HEK293 (cell line): ENCODE results near the gene MACROH2A1.

Experiments used
- CTCF ChIA-PET: fragments of 350-600 bp; formaldehyde crosslinking; extraction: SDS; loops from one replicate; lab custom pipeline; 2021; ENCODE audit warnings: antibody characterized with exemption; lab: Yijun Ruan, JAX
- POLR2A ChIA-PET: fragments of 300-600 bp; formaldehyde crosslinking; extraction: SDS; loops from one replicate; lab custom pipeline; 2020; ENCODE audit warnings: antibody characterized with exemption, inconsistent platforms; lab: Yijun Ruan, JAX
- H3K27ac ChIP-seq: fragments of 200-500 bp; sonication (Bioruptor generic); 2 replicates; pipeline ENCODE4 v1.5.1; 2014; ENCODE audit warnings: low read depth, low read length, control low read depth, inconsistent platforms; ENCODE audit errors: extremely low read depth
- H3K36me3 ChIP-seq, 2 experiments: fragments of 200-500 bp in 1 of 2; sonication (Bioruptor generic) in 1 of 2; 1 replicate in 1 of 2; 2 replicates in 1 of 2; pipeline ENCODE4 v1.5.1; 2014 to 2017; ENCODE audit warnings: inconsistent platforms in 2 of 2, low read length in 2 of 2; ENCODE audit not compliant: control insufficient read depth in 2 of 2, insufficient read depth in 1 of 2
- H3K4me1 ChIP-seq: fragments of 200-500 bp; sonication (Bioruptor generic); 2 replicates; pipeline ENCODE4 v1.5.1; 2014; ENCODE audit warnings: mild to moderate bottlenecking, low read length, inconsistent platforms; ENCODE audit not compliant: control insufficient read depth, insufficient read depth
- H3K4me3 ChIP-seq: 2 replicates; pipeline ENCODE4 v1.5.1; 2011; ENCODE audit warnings: low read depth, mild to moderate bottlenecking, control low read depth, low read length, moderate library complexity
- H3K9me3 ChIP-seq: fragments of 200-500 bp; sonication (Bioruptor generic); 2 replicates; pipeline ENCODE4 v1.5.1; 2014; ENCODE audit warnings: low read depth, low read length, inconsistent platforms; ENCODE audit not compliant: control insufficient read depth, insufficient read depth
- KLF10 ChIP-seq: fragments of 450-650 bp; IDR thresholded peaks from 2 replicates; pipeline ENCODE4 v1.5.1; 2018; ENCODE audit warnings: missing biosample characterization, mild to moderate bottlenecking, missing genetic modification characterization
- WT1 ChIP-seq: fragments of 450-650 bp; formaldehyde crosslinking; IDR thresholded peaks from 2 replicates; pipeline ENCODE4 v1.5.1; 2016; ENCODE audit warnings: missing biosample characterization, missing genetic modification characterization
- ZBTB17 ChIP-seq: fragments of 450-650 bp; formaldehyde crosslinking; IDR thresholded peaks from 2 replicates; pipeline ENCODE4 v1.5.1; 2016; ENCODE audit warnings: missing biosample characterization, missing genetic modification characterization
- ZIC2 ChIP-seq: fragments of 450-650 bp; formaldehyde crosslinking; IDR thresholded peaks from 2 replicates; pipeline ENCODE4 v1.5.1; 2016; ENCODE audit warnings: missing biosample characterization, missing genetic modification characterization
- ZNF114 ChIP-seq: fragments of 450-650 bp; formaldehyde crosslinking; IDR thresholded peaks from 2 replicates; pipeline ENCODE4 v1.5.0; 2017; ENCODE audit warnings: missing biosample characterization, missing genetic modification characterization
- ZNF157 ChIP-seq: fragments of 450-650 bp; formaldehyde crosslinking; IDR thresholded peaks from 2 replicates; pipeline ENCODE4 v1.5.1; 2016; ENCODE audit warnings: missing biosample characterization, missing genetic modification characterization
- ZNF175 ChIP-seq: fragments of 450-650 bp; formaldehyde crosslinking; IDR thresholded peaks from 2 replicates; pipeline ENCODE4 v1.5.1; 2016; ENCODE audit warnings: missing biosample characterization, missing genetic modification characterization
- ZNF202 ChIP-seq: fragments of 450-650 bp; formaldehyde crosslinking; IDR thresholded peaks from 2 replicates; pipeline ENCODE4 v1.5.1; 2016; ENCODE audit warnings: missing biosample characterization, missing genetic modification characterization, borderline replicate concordance
- ZNF211 ChIP-seq: fragments of 450-650 bp; formaldehyde crosslinking; IDR thresholded peaks from 2 replicates; pipeline ENCODE4 v1.5.1; 2016; ENCODE audit warnings: low read depth, missing biosample characterization, missing genetic modification characterization
- ZNF223 ChIP-seq: fragments of 450-650 bp; formaldehyde crosslinking; IDR thresholded peaks from 2 replicates; pipeline ENCODE4 v1.5.1; 2016; ENCODE audit warnings: missing biosample characterization, missing genetic modification characterization
- ZNF266 ChIP-seq: fragments of 450-650 bp; formaldehyde crosslinking; IDR thresholded peaks from 2 replicates; pipeline ENCODE4 v1.5.1; 2016; ENCODE audit warnings: missing biosample characterization, missing genetic modification characterization, low read depth
- ZNF335 ChIP-seq: fragments of 450-650 bp; formaldehyde crosslinking; conservative IDR thresholded peaks from 2 replicates; pipeline ENCODE4 v1.5.1; 2016; ENCODE audit warnings: missing biosample characterization, missing genetic modification characterization
- ZNF354C ChIP-seq: fragments of 450-650 bp; formaldehyde crosslinking; IDR thresholded peaks from 2 replicates; pipeline ENCODE4 v1.5.1; 2016; ENCODE audit warnings: missing biosample characterization, missing genetic modification characterization, low read depth, borderline replicate concordance
- ZNF433 ChIP-seq: fragments of 450-650 bp; formaldehyde crosslinking; IDR thresholded peaks from 2 replicates; pipeline ENCODE4 v1.5.1; 2016; ENCODE audit warnings: missing biosample characterization, missing genetic modification characterization, low read depth
- ZNF629 ChIP-seq: fragments of 450-650 bp; formaldehyde crosslinking; IDR thresholded peaks from 2 replicates; pipeline ENCODE4 v1.5.1; 2017; ENCODE audit warnings: missing biosample characterization, missing genetic modification characterization
- ZNF776 ChIP-seq: fragments of 450-650 bp; formaldehyde crosslinking; IDR thresholded peaks from 2 replicates; pipeline ENCODE4 v1.5.0; 2017; ENCODE audit warnings: missing biosample characterization, missing genetic modification characterization, borderline replicate concordance
- ZNF777 ChIP-seq: fragments of 450-650 bp; formaldehyde crosslinking; IDR thresholded peaks from 2 replicates; pipeline ENCODE4 v1.5.1; 2017; ENCODE audit warnings: missing biosample characterization, missing genetic modification characterization, borderline replicate concordance
- ZSCAN23 ChIP-seq: fragments of 450-650 bp; formaldehyde crosslinking; IDR thresholded peaks from 2 replicates; pipeline ENCODE4 v1.5.1; 2016; ENCODE audit warnings: missing biosample characterization, missing genetic modification characterization
- TF ChIP-seq, protein P1 (sequence below): sonication (generic); formaldehyde crosslinking; IDR thresholded peaks from 2 replicates; pipeline ENCODE4 v1.8.1; 2022; ENCODE audit warnings: mild to moderate bottlenecking, moderate library complexity, missing genetic modification reagents
- TF ChIP-seq, protein P2 (sequence below): fragments of 450-650 bp; formaldehyde crosslinking; IDR thresholded peaks from 2 replicates; pipeline ENCODE4 v1.5.1; 2016; ENCODE audit warnings: missing biosample characterization, missing genetic modification characterization
- TF ChIP-seq, protein P3 (sequence below): fragments of 450-650 bp; formaldehyde crosslinking; IDR thresholded peaks from 2 replicates; pipeline ENCODE4 v1.5.1; 2016; ENCODE audit warnings: missing biosample characterization, missing genetic modification characterization
- TF ChIP-seq, protein P4 (sequence below): fragments of 450-650 bp; formaldehyde crosslinking; IDR thresholded peaks from 2 replicates; pipeline ENCODE4 v1.5.1; 2016; ENCODE audit warnings: missing biosample characterization, missing genetic modification characterization, low read depth

Gene MACROH2A1

DNA sequence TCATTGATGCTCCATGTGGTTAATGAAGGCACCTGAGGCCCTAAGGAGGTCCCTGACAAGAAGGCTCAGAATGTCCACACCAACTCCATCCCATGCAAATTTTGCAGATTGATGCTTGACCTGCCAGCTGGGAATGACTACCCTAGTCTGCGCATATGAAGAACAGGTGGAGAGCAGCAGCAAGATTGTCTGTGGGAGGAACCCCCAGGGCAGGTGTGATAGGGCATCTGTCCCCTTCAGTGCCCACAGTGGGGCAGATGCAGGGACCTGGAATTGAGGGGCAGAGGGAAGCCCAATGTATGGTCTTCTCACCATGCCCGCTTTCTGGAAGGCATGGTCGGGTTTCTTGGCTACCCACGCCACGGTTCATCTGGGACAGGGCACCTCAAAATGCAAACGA is 79.6 kb downstream of the MACROH2A1 start:
- H3K4me3 ChIP-seq: no peak overlapping the region
- CTCF ChIA-PET: interaction anchor here (0.6 kb wide), 1 partner anchor 488 kb away, joined by 3 read pairs; no protein-coding TSS in a partner anchor
- no peak overlapping the region for H3K27ac ChIP-seq
- TF ChIP-seq ZNF202 (tag by site-specific recombination) (no peak), ZNF354C (tag by site-specific recombination) (no peak), ZNF433 (no peak), ZNF266 (tag by site-specific recombination) (no peak), KLF10 (tag by site-specific recombination) (no peak)
- TF ChIP-seq, protein P1, sequence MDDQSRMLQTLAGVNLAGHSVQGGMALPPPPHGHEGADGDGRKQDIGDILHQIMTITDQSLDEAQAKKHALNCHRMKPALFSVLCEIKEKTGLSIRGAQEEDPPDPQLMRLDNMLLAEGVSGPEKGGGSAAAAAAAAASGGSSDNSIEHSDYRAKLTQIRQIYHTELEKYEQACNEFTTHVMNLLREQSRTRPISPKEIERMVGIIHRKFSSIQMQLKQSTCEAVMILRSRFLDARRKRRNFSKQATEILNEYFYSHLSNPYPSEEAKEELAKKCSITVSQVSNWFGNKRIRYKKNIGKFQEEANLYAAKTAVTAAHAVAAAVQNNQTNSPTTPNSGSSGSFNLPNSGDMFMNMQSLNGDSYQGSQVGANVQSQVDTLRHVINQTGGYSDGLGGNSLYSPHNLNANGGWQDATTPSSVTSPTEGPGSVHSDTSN: no peak
- TF ChIP-seq, protein P2, sequence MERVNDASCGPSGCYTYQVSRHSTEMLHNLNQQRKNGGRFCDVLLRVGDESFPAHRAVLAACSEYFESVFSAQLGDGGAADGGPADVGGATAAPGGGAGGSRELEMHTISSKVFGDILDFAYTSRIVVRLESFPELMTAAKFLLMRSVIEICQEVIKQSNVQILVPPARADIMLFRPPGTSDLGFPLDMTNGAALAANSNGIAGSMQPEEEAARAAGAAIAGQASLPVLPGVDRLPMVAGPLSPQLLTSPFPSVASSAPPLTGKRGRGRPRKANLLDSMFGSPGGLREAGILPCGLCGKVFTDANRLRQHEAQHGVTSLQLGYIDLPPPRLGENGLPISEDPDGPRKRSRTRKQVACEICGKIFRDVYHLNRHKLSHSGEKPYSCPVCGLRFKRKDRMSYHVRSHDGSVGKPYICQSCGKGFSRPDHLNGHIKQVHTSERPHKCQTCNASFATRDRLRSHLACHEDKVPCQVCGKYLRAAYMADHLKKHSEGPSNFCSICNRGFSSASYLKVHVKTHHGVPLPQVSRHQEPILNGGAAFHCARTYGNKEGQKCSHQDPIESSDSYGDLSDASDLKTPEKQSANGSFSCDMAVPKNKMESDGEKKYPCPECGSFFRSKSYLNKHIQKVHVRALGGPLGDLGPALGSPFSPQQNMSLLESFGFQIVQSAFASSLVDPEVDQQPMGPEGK (tag by site-specific recombination): no peak
- no peaks in the 10 kb centered on the region for H3K9me3 ChIP-seq
- H3K36me3 ChIP-seq: no peaks in the 10 kb centered on the region
- H3K4me1 ChIP-seq: no peaks in the 10 kb centered on the region
- POLR2A ChIA-PET: interaction anchor here (0.5 kb wide), 1 partner anchor 28 kb away, joined by 3 read pairs; no protein-coding TSS in a partner anchor

DNA sequence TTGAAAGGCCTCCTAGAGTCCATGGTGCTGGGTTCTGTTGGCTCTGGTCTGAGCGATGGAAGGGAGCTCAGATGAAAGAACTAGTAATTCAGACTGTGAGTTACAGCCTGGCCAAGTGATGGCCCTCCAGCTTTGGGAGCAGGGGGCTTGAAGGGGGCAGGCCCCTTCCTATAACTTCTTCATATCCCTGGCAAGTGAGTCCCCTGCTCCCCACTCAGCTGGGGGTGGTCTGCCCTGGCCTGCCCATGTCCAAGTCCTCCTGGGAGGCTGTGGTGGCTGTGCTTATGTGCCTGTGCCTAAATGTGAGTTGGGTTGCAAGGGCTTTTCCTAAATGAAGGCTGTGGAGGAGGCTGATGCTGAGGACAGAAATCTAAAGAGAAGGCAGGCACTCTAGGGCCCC is 80.1 kb downstream of the MACROH2A1 start:
- TF ChIP-seq ZNF335 (tag by site-specific recombination) (no peak), ZNF175 (tag by site-specific recombination) (no peak), ZNF157 (tag by site-specific recombination) (no peak), ZNF114 (no peak), WT1 (tag by site-specific recombination) (no peak), ZSCAN23 (no peak), ZNF776 (tag by site-specific recombination) (no peak), ZBTB17 (tag by site-specific recombination) (no peak), ZNF211 (no peak), ZIC2 (tag by site-specific recombination) (no peak), ZNF629 (tag by site-specific recombination) (no peak), ZNF777 (tag by site-specific recombination) (no peak), ZNF223 (tag by site-specific recombination) (no peak)
- TF ChIP-seq, protein P3, sequence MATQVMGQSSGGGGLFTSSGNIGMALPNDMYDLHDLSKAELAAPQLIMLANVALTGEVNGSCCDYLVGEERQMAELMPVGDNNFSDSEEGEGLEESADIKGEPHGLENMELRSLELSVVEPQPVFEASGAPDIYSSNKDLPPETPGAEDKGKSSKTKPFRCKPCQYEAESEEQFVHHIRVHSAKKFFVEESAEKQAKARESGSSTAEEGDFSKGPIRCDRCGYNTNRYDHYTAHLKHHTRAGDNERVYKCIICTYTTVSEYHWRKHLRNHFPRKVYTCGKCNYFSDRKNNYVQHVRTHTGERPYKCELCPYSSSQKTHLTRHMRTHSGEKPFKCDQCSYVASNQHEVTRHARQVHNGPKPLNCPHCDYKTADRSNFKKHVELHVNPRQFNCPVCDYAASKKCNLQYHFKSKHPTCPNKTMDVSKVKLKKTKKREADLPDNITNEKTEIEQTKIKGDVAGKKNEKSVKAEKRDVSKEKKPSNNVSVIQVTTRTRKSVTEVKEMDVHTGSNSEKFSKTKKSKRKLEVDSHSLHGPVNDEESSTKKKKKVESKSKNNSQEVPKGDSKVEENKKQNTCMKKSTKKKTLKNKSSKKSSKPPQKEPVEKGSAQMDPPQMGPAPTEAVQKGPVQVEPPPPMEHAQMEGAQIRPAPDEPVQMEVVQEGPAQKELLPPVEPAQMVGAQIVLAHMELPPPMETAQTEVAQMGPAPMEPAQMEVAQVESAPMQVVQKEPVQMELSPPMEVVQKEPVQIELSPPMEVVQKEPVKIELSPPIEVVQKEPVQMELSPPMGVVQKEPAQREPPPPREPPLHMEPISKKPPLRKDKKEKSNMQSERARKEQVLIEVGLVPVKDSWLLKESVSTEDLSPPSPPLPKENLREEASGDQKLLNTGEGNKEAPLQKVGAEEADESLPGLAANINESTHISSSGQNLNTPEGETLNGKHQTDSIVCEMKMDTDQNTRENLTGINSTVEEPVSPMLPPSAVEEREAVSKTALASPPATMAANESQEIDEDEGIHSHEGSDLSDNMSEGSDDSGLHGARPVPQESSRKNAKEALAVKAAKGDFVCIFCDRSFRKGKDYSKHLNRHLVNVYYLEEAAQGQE (tag by site-specific recombination): no peak
- TF ChIP-seq, protein P4, sequence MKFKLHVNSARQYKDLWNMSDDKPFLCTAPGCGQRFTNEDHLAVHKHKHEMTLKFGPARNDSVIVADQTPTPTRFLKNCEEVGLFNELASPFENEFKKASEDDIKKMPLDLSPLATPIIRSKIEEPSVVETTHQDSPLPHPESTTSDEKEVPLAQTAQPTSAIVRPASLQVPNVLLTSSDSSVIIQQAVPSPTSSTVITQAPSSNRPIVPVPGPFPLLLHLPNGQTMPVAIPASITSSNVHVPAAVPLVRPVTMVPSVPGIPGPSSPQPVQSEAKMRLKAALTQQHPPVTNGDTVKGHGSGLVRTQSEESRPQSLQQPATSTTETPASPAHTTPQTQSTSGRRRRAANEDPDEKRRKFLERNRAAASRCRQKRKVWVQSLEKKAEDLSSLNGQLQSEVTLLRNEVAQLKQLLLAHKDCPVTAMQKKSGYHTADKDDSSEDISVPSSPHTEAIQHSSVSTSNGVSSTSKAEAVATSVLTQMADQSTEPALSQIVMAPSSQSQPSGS: no peak
- H3K4me3 ChIP-seq: no peak overlapping the region
- H3K9me3 ChIP-seq: no peaks in the 10 kb centered on the region
- H3K4me1 ChIP-seq: no peaks in the 10 kb centered on the region
- ChIA-PET POLR2A (interaction anchor here (0.5 kb wide), 1 partner anchor 28 kb away, joined by 3 read pairs; no protein-coding TSS in a partner anchor), CTCF (interaction anchor here (0.6 kb wide), 1 partner anchor 129 kb away, joined by 3 read pairs; no protein-coding TSS in a partner anchor)
- no peaks in the 10 kb centered on the region for H3K36me3 ChIP-seq
- H3K27ac ChIP-seq: no peak overlapping the region
